ENCODE results near the gene CEP131.

GRCh38 chr17:81197831-81198490, 24.8 kb downstream of the CEP131 start:
- TF ChIP-seq, protein P1, sequence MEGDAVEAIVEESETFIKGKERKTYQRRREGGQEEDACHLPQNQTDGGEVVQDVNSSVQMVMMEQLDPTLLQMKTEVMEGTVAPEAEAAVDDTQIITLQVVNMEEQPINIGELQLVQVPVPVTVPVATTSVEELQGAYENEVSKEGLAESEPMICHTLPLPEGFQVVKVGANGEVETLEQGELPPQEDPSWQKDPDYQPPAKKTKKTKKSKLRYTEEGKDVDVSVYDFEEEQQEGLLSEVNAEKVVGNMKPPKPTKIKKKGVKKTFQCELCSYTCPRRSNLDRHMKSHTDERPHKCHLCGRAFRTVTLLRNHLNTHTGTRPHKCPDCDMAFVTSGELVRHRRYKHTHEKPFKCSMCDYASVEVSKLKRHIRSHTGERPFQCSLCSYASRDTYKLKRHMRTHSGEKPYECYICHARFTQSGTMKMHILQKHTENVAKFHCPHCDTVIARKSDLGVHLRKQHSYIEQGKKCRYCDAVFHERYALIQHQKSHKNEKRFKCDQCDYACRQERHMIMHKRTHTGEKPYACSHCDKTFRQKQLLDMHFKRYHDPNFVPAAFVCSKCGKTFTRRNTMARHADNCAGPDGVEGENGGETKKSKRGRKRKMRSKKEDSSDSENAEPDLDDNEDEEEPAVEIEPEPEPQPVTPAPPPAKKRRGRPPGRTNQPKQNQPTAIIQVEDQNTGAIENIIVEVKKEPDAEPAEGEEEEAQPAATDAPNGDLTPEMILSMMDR (IDR thresholded peaks at IDR 0.05): no peak
- no peak for TF ChIP-seq EP300 (IDR thresholded peaks at IDR 0.05)

Measured in tibial nerve (tissue), 4 donors.